ENCODE results near the gene FIG4.

DNA sequence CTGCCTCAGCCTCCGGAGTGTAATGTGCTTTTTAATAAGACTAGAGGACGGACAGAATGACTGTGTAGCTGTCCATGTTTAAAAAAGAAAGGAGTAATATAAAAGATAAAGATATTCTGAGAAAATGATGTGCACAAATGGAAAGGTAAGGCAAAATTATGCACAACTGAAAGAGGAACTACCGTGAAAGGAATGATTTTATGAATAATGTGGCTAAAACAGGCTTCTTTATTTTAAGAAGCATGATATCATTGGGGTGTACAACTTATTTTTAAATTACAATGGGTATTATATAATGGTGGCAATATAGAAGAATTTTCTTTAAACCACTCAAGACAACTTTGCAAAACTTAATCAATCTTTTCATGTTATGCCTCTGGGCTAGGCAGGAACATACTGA, 78.1 kb downstream of the FIG4 start:
- TF ChIP-seq POLR2AphosphoS5 (IDR thresholded peaks at IDR 0.05; ENCODE audit: borderline replicate concordance, low read depth, low read length) (no peak), EZH2 (IDR thresholded peaks at IDR 0.05) (no peak)

All from SK-N-MC (cell line).